Activated effector memory CD4-positive, alpha-beta T cell treated with Interleukin-2 at 50 U/mL for 16 hours (primary cell): ENCODE measurements around the gene TIAM1.
A peak's percentile ranks its signal among the peaks of the same experiment; 100 is the strongest.

Experiments used
- DNase-seq: peaks from one replicate; pipeline ENCODE4 v3.0.0-alpha.2; 2020

The TIAM1 gene

DNA sequence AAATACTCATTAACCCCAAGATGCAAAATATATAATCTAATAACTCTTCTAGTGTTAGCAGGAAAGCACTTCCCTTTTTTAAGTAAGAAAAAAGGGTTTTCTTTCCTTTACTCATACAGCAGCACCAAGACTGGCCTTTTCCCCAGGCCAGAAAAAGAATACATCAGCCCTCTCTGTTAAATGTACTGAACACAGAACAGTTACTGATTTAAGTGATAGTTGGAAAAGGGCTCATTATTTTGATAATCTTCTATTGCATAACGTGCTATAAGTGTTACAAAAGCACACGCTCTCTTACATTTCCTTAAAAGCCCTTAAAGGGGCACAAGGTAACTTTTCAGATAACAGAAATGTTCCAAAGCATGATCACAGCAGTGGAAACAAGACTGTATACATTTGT, 142.9 kb downstream of the TIAM1 start:
- no peak for DNase-seq

- no peak for DNase-seq
Observed at GRCh38 chr21:31198575-31198974, 145.5 kb downstream of the TIAM1 start.

DNA sequence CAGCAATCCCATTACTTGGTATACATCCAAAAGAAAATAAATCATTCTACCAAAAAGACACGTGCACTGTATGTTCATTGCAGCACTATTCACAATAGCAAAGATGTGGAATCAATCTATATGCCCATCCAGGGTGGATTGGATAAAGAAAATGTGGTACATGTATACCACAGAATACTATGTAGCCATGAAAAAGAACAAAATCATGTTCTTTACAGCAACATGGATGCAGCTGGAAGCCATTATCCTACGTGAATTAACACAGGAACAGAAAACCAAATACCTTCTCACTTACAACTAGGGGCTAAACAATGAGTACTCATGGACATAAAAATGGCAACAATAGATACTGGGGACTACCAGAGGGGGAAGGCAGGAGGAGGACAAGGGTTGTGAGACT, 147.3 kb downstream of the TIAM1 start:
- DNase-seq, result no peak

DNA sequence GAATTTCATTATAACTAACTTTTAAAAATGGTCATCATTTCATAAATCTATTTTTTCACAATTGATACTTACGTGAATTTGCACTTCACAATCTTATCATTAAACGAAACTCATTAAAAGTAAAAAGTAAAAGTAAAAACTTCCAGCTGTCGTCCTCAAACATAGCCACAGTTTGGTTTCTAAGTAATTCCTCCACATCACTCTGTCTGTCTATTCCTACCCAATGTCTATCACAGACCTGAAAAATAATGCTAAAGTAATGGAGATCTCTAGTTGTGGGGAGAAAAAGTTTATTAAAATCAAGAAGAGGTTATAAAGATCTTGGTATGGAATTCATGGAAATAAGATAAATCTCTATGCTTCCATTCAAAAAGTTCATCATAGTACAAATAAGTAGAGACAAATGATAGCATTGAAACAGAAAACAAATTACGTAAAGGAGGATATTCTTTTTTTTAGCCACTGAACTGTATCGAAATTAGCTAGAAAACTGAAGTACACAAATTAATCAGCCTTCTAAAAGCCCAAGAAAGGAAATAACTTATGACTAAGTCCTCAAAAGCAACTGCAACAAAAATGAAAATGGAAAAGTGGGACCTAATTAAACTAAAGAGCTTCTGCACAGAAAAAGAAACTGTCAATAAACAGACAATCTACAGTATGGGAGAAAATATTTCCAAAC, 148.6 kb downstream of the TIAM1 start:
- DNase-seq, result no peak

DNA sequence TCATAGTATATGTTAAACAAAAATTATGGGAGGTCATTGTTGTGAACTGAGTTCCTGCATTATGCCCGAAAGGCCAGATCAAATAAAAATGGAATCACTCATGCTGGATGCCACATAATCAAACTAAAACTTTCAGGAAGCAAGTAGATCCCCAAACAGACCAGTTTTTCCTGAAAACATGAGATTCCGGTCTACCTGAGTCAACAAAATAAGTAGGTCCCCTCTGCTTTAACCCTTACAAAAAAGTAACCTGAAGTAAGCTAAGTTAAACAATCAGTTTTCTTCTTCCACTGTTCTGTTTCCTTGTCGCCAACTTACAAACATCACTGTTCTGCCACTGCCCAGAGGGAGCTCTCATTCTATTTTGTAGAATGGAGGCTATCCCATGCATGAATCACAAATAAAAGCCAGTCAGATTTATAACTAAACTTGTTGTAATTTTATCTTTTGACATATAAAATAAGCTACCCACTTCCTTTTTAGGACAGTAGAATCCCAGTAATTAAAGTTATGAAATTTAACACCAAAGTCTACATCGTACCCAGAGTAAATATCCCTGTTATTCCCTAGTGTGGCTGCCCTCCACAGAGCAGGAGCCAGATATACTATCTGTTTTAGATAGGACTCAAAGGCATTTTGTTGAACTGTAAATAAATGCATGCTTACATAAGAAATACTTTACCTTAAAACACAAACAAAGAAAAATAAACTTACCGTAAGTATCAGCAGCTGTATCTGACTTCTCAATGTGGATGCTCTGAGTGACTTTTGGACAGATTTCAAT, 149.4 kb downstream of the TIAM1 start:
- DNase-seq, result no peak

DNA sequence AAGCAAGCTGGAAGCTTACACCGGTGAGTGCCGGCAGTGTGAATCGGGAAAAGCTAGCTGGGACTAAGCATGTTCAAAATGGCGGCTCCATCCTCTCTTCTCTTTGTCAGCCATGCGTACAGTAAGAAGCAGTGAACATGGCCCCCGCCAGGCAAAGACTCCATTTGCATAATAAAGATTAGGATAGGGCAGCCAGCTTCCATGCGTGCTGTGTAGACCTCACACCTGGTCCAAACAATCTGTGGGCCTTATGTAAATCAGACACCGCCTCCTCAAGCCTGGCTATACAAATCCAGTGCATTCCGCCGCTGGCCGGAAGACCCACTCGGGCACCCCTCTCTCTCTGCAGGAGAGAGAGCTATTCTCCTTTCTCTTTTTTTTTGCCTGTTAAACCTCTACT, 150.3 kb downstream of the TIAM1 start:
- no peak for DNase-seq

DNA sequence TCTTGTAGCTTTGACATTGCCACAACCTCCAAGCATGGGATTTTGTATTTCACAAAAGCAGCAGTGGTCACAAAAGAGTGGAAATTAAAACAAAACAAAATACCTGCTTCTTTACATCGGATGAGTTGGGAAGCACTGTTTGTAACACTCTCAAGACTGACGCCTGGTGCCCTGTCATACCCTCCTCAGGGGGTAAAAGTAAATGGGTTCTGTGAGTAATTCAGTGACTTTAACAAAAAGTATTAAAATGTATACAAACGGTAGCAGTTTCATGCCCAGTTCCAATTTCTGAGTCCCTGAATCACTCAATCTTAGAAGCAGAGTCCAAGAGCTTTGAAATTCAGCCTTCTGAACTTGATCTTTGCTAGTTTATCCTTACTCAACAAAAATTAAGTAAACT, 152.5 kb downstream of the TIAM1 start:
- DNase-seq, result no peak

DNA sequence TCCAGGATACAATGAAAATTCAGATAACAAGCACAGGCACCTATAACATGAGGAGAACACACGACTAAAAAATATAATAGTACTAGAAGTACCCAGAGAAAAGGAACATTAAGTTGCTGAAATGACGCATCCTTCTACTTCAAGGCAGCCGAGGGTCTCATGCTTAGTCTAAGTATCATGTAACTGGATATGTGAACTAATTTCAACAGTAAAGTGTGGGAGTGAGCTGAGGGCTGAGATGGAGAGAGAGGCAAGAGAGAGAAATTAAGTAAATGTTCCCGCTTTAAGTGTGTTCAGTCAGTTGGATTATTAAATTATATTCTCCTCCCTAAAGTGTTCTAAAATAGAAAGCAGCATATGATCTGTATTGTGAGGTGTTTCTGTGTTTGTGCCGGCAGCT, 153.5 kb downstream of the TIAM1 start:
- no peak for DNase-seq

GRCh38 chr21:31187499-31187898, 156.6 kb downstream of the TIAM1 start:
- DNase-seq, result no peak

DNA sequence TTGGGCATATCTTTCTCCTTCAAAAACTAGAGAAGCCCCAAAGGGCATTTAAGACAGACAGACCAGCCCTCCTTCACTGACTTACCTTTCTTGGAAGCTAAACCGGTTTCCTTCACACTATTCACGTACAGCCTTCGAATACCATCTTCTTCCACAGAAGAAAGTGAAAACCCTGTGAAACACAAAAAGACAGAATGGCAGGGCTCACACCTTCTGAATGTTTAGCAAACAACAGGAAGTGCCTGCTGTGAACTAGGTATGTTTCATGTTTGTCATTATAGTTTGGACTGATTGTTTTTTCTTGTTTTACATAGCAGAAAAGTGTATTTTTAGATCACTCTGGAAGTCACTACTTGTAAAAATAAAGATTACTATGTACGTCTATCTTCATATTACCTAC, 157.1 kb downstream of the TIAM1 start:
- no peak for DNase-seq

DNA sequence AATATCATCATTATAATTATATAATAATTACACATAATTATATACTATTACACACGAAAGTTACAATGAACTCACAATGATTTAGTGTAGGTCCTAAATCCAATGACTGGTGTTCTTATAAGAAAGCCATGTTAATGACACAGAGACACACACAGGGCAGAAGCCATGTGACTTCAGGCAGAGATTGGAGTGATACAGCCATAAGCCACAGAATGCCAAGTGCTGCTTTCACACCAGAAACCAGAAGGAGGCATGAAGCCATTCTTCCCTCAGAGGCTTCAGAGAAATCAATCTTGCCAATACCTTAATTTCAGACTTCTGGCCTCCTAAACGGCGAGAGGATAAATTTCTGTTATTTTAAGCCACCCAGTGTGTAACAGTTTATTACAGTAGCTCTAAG, 158.4 kb downstream of the TIAM1 start:
- DNase-seq, result no peak

GRCh38 chr21:31184876-31185275, 159.2 kb downstream of the TIAM1 start:
- DNase-seq, result no peak

DNA sequence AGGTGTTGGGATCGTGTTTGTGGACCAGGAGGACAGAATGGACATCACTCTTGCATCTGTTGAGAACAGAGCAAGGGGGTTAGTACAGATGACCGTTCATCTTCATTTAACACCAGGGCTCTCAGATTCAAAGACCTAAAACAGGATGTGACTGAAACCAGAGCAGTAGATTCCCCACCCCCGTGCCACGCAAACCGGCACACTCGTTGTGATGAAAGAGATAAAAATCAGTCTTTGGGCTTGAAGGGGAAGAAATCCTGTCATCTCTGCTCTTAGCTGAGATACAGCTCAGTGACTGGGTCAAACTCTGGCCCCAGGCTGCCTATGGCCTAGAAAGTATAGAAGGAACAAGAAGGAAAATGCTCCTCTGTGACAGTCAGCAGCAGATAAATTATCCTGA, 159.6 kb downstream of the TIAM1 start:
- DNase-seq, result peak; percentile 51

- DNase-seq, result peak; percentile 50
Observed at GRCh38 chr21:31182231-31183140, 161.6 kb downstream of the TIAM1 start.

DNA sequence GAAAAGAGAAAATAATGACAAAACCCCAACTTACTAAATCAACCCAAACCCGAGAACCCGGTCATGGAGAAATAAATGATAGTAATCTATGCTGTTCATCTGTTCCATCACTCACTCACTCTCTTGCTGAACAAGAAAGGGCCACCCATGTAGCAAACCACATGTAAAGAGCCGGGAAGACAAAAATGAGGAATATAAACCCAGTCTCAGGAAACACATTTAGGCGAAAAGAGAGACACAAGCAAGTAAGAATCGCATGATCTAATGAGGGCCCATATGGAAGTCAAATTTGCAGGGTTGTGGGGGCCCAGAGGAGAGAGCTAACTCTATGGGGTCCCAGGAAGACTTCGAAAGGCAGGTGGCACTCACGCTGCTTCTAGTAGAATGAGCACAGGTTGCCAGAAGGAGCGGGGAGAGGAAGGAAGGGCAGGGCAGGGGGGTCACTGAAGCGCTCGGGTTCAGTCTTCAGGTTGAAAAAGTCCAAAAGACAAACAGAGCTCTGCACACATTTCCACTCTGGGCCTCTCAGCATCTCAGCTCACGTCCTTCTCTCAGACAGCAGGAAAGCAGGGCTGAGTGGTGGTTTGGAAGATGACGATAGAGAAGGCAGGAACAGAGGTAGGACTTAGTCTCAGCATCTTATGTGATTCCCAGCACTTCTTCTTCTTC, 162.8 kb downstream of the TIAM1 start:
- DNase-seq, result no peak

- no peak for DNase-seq
Observed at GRCh38 chr21:31180256-31181081, 163.6 kb downstream of the TIAM1 start.

DNA sequence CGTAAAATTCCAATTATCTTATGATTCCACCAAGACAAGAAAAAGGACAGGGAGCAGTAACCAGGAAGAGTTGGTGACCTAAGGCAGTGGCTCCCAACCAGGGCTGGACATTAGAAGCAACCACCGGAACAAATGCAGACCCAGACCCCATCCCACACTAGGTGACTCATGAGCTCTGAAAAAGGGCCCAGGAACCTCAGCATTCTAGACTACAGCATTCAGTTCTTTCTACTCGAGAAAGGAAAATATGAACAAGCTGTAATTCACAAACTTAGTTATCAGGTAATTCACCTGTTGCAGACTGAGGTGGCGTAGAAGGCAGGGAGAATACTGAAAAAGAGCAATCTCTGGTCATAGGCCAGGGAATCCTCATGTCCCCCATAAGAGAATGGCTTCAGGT, 167.3 kb downstream of the TIAM1 start:
- DNase-seq, result no peak

DNA sequence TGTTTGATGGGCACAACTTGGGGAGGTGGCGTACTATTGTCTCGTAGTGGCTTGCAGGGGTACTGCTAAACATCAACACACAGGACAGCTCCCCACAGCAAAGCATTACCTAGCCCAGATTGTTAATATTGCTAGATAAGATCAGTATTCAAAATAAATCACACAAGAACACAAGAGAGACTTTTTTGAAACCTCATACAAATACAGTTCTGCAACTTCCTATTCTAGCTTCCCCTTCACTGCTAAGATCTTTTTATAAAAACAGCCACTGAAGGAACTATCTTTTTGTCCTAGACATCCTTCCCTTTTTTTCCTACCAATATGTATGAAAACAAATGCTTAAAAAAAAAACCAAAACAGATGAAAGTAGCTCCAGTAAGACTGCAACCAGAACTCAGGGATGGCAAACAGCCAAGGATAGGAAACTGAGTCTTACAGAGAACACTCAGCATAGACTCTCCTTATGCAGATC, 167.9 kb downstream of the TIAM1 start:
- no peak for DNase-seq

DNA sequence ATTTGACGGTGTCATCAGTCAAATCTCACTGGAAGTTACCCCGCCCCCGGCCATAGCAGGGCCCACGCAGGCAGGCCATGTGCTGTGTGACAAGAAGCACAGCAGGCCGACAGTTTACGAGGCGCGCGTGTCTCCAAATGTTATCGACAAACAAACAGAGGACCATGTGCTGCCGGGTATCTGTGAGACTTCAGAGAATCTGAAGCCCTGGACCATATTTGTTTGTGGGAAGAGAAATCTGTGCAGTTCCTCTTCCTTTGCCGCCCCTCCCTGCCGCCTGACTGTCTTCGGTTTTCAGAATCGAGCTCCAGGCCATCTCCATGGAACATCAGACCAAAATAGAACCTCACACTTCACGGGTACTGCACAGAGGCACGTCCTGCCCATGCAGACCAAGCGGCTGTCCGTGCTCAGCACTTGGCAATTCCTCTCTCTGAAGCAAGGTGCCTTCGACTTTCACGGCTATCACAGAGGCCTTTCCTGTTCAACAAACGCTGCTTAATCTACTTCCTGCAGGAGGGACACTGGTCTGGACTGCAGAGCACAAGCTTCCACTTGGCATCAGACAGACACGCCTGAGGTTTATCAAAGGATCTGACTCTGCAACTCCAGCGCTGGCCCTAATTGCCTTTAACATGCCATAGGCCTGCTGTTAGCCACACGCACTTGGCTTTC, 170.0 kb downstream of the TIAM1 start:
- no peak for DNase-seq

- DNase-seq, result no peak
Observed at GRCh38 chr21:31172328-31172727, 171.7 kb downstream of the TIAM1 start.
